Gastroesophageal sphincter (tissue), 4 donors: ENCODE results near the gene PACRG. TPM values are rescaled to one million over a fixed set of nuclear protein-coding genes. Genes with fewer than 3 reads are reported as not detected.

Experiments used
- ATAC-seq: fragments of 150-250 bp; one replicate; pipeline ENCODE4 v1.9.1; 2016; ENCODE audit warnings: mild to moderate bottlenecking, moderate library complexity
- H3K27ac ChIP-seq, 4 donors: fragments of 200-600 bp; sonication (generic) in 3 of 4; 1 replicate in 3 of 4; 2 replicates in 1 of 4; pipeline ENCODE4 v1.5.1; 2016 to 2019
- H3K27me3 ChIP-seq: fragments of 200-600 bp; sonication (generic); one replicate; pipeline ENCODE4 v1.5.1; 2019
- H3K36me3 ChIP-seq, 2 donors: fragments of 200-600 bp; sonication (generic); one replicate each; pipeline ENCODE4 v1.5.1; 2019; ENCODE audit warnings: control low read depth in 1 of 2
- H3K4me1 ChIP-seq, 3 donors: fragments of 200-600 bp; sonication (generic); 1 replicate in 2 of 3; 2 replicates in 1 of 3; pipeline ENCODE4 v1.5.1; 2016 to 2019; ENCODE audit warnings: control low read depth in 2 of 3
- H3K4me3 ChIP-seq, 2 donors: fragments of 200-600 bp; sonication (generic); one replicate each; pipeline ENCODE4 v1.5.1; 2019; ENCODE audit warnings: mild to moderate bottlenecking in 1 of 2, moderate library complexity in 1 of 2
- H3K9me3 ChIP-seq, 3 donors: fragments of 200-600 bp; sonication (generic); one replicate each; pipeline ENCODE4 v1.5.1; 2017 to 2019; ENCODE audit warnings: control low read depth in 2 of 3
- EP300 ChIP-seq: sonication (generic); formaldehyde crosslinking; IDR thresholded peaks from one replicate; pipeline ENCODE4 v1.6.1; 2017; ENCODE audit warnings: antibody characterized with exemption, mild to moderate bottlenecking
- POLR2A ChIP-seq, 2 donors: fragments of 450-650 bp; IDR thresholded peaks; one replicate each; pipeline ENCODE4 v1.6.1; 2017; ENCODE audit warnings: antibody characterized with exemption in 2 of 2, mild to moderate bottlenecking in 2 of 2, moderate library complexity in 1 of 2
- POLR2AphosphoS5 ChIP-seq: sonication (generic); formaldehyde crosslinking; IDR thresholded peaks from one replicate; pipeline ENCODE4 v1.6.1; 2017; ENCODE audit warnings: antibody characterized with exemption
- WGBS, 2 donors: methylation state at CpG; one replicate each; pipeline ENCODE4 v1.1.5; 2018; ENCODE audit warnings: low coverage in 1 of 2; 5-methylcytosine and 5-hydroxymethylcytosine counted together
- total RNA-seq, 4 donors: library from RNA; depleted of rRNA; stranded (reverse); fragments of >200 nt; gene quantifications; one replicate each; pipeline ENCODE4 v1.1.0, GENCODE V29; 2016
- TF ChIP-seq, protein P1 (sequence below), 4 experiments: fragments of 200-600 bp in 2 of 4; fragments of 450-650 bp in 2 of 4; sonication (generic) in 1 of 4; IDR thresholded peaks; one replicate each; pipeline ENCODE4 v1.5.1; 2017 to 2019; ENCODE audit warnings: antibody characterized with exemption in 4 of 4, mild to moderate bottlenecking in 2 of 4, moderate library complexity in 2 of 4

The PACRG gene
- total RNA-seq, 4 donors from 2014 or later = 1.0 to 7.0 TPM; not detected in 2

GRCh38 chr6:163053667-163054344 is 326.0 kb downstream of the PACRG start:
- no peak for ATAC-seq

GRCh38 chr6:163054641-163055040 is 326.9 kb downstream of the PACRG start:
- no peak for ATAC-seq
- peaks cover 0 to 6% (median 0%) of the 10 kb centered on the region in 3 donors for H3K9me3 ChIP-seq
- 71 to 100% methylated on average over 1 of the region's 5 CpGs for WGBS, 2 donors

More at GRCh38 chr6:163053667-163054344, 326.0 kb downstream of the PACRG start:
- WGBS, 2 donors = 86 to 90% methylated on average over 8 to 11 of the region's 11 CpGs
- no peaks in the 10 kb centered on the region for H3K4me1 ChIP-seq
- H3K4me3 ChIP-seq = no peak overlapping the region
- H3K9me3 ChIP-seq = peaks cover 0 to 5% (median 0%) of the 10 kb centered on the region in 3 donors
- H3K27ac ChIP-seq = no peak overlapping the region
- no peaks in the 10 kb centered on the region for H3K27me3 ChIP-seq
- no peaks in the 10 kb centered on the region for H3K36me3 ChIP-seq
- TF ChIP-seq POLR2A (IDR thresholded peaks at IDR 0.05) (no peak), EP300 (no peak), POLR2AphosphoS5 (no peak)
- TF ChIP-seq, protein P1, sequence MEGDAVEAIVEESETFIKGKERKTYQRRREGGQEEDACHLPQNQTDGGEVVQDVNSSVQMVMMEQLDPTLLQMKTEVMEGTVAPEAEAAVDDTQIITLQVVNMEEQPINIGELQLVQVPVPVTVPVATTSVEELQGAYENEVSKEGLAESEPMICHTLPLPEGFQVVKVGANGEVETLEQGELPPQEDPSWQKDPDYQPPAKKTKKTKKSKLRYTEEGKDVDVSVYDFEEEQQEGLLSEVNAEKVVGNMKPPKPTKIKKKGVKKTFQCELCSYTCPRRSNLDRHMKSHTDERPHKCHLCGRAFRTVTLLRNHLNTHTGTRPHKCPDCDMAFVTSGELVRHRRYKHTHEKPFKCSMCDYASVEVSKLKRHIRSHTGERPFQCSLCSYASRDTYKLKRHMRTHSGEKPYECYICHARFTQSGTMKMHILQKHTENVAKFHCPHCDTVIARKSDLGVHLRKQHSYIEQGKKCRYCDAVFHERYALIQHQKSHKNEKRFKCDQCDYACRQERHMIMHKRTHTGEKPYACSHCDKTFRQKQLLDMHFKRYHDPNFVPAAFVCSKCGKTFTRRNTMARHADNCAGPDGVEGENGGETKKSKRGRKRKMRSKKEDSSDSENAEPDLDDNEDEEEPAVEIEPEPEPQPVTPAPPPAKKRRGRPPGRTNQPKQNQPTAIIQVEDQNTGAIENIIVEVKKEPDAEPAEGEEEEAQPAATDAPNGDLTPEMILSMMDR (IDR thresholded peaks at IDR 0.05) = no peak

GRCh38 chr6:163057260-163057659 is 329.5 kb downstream of the PACRG start:
- no peak for ATAC-seq

More at GRCh38 chr6:163054641-163055040, 326.9 kb downstream of the PACRG start:
- Histone ChIP-seq H3K4me3 (no peak overlapping the region), H3K27ac (no peak overlapping the region), H3K36me3 (no peaks in the 10 kb centered on the region), H3K27me3 (no peaks in the 10 kb centered on the region), H3K4me1 (no peaks in the 10 kb centered on the region)
- TF ChIP-seq POLR2A (IDR thresholded peaks at IDR 0.05) = no peak
- TF ChIP-seq POLR2AphosphoS5 = no peak
- TF ChIP-seq, protein P1 (IDR thresholded peaks at IDR 0.05) = no peak
- TF ChIP-seq EP300 = no peak

GRCh38 chr6:163062790-163063189 is 335.0 kb downstream of the PACRG start:
- 83% methylated on average over 1 of the region's 2 CpGs; no CpG with 5 or more reads in 1 of the 2 donors for WGBS, 2 donors
- no peak overlapping the region for H3K4me3 ChIP-seq

More at GRCh38 chr6:163057260-163057659, 329.5 kb downstream of the PACRG start:
- Histone ChIP-seq H3K4me1 (no peaks in the 10 kb centered on the region), H3K36me3 (no peaks in the 10 kb centered on the region), H3K27me3 (no peaks in the 10 kb centered on the region), H3K9me3 (peaks cover 0 to 6% (median 0%) of the 10 kb centered on the region in 3 donors), H3K4me3 (no peak overlapping the region), H3K27ac (no peak overlapping the region)
- no peak for TF ChIP-seq POLR2A (IDR thresholded peaks at IDR 0.05)
- TF ChIP-seq POLR2AphosphoS5 = no peak
- no peak for TF ChIP-seq EP300
- TF ChIP-seq, protein P1 (IDR thresholded peaks at IDR 0.05) = no peak
- 75 to 84% methylated on average over 1 to 2 of the region's 2 CpGs for WGBS, 2 donors

More at GRCh38 chr6:163062790-163063189, 335.0 kb downstream of the PACRG start:
- ATAC-seq = no peak
- Histone ChIP-seq H3K36me3 (peaks cover 0 to 10% of the 10 kb centered on the region in 2 donors), H3K27ac (no peak overlapping the region), H3K9me3 (peaks cover 0 to 6% (median 0%) of the 10 kb centered on the region in 3 donors), H3K27me3 (no peaks in the 10 kb centered on the region), H3K4me1 (no peaks in the 10 kb centered on the region)
- TF ChIP-seq, protein P1 (IDR thresholded peaks at IDR 0.05) = no peak
- no peak for TF ChIP-seq EP300
- TF ChIP-seq POLR2AphosphoS5 = no peak
- no peak for TF ChIP-seq POLR2A (IDR thresholded peaks at IDR 0.05)
